Measurements from ENCODE around the gene SLC25A53. TPM values are rescaled to one million over a fixed set of nuclear protein-coding genes. Genes with fewer than 3 reads are reported as not detected.

SLC25A53 gene
- total and polyA plus RNA-seq, 2 of the 13 experiments (the other 11 are each of a cell fraction or from before 2014, with no cell fraction given), result 3.4 to 4.5 TPM

- Histone ChIP-seq H3K27me3 (ENCODE audit: control insufficient read depth in 1 of 2, insufficient read depth in 2 of 2, low read length in 2 of 2) (no peaks in the 10 kb centered on the region), H3K9ac (ENCODE audit: insufficient read depth, low read depth, low read length) (no peak overlapping the region), H3K4me3 (replicated peaks in 1 of 3; ENCODE audit: insufficient read depth in 1 of 3, low read depth in 2 of 3, low read length in 3 of 3) (no peak overlapping the region), H3K4me1 (ENCODE audit: insufficient read depth, low read length) (no peaks in the 10 kb centered on the region), H3K9me3 (ENCODE audit: low read length) (no peaks in the 10 kb centered on the region), H3K36me3 (replicated peaks in 1 of 2; ENCODE audit: control insufficient read depth in 1 of 2, insufficient read depth in 2 of 2, low read length in 2 of 2) (peaks cover 1 to 11% of the 10 kb centered on the region in 2 experiments; a peak in 2 of 5 replicates), H2AFZ (ENCODE audit: low read length) (no peak overlapping the region), H4K20me1 (ENCODE audit: insufficient read depth, low read length) (no peaks in the 10 kb centered on the region), H3K27ac (ENCODE audit: extremely low read length, insufficient read depth, low read length) (no peak overlapping the region), H3K4me2 (ENCODE audit: low read depth, low read length) (no peak overlapping the region), H3K79me2 (ENCODE audit: insufficient read depth, low read length) (peaks cover 2% of the 10 kb centered on the region)
- no TSS peak for BruUV-seq (replicated peaks)
- intact Hi-C loops (cut with micrococcal nuclease; ENCODE audit: unreplicated experiment), result no loop called here
- ChIA-PET CTCF (ENCODE audit: low intra/inter-chr PET ratio, low total read pairs) (no interaction called here), POLR2A (no interaction called here)
- no peak for DNase-seq (ENCODE audit: low spot score)
- no peak for FAIRE-seq
- ATAC-seq, result no peak
- in situ Hi-C loops (cut with HindIII; ENCODE audit: extremely low pct_ligation_motif_present, low pct_unique_long_range_greater_than_20kb), result no loop called here
- 100% methylated on average over 4 of the region's 4 CpGs for WGBS (ENCODE audit: low lambda C conversion rate)
- TF ChIP-seq ZNF337 (CRISPR knock-in tag; IDR thresholded peaks at IDR 0.05; ENCODE audit: borderline replicate concordance, low read depth), result no peak
- no peak for TF ChIP-seq ERF (CRISPR knock-in tag; IDR thresholded peaks at IDR 0.05)
- TF ChIP-seq ZNF543 (CRISPR knock-in tag; IDR thresholded peaks at IDR 0.05), result no peak
- no peak for TF ChIP-seq ZNF354B (CRISPR knock-in tag; IDR thresholded peaks at IDR 0.05)
- TF ChIP-seq TAF1 (CRISPR knock-in tag; IDR thresholded peaks at IDR 0.05), result no peak
- no peak for TF ChIP-seq ATF1 (CRISPR knock-in tag; IDR thresholded peaks at IDR 0.05)
- TF ChIP-seq ZNF121 (CRISPR knock-in tag; IDR thresholded peaks at IDR 0.05), result no peak
- TF ChIP-seq ZKSCAN1 (IDR thresholded peaks at IDR 0.05; ENCODE audit: low read length), result no peak
- no peak for TF ChIP-seq ZNF558 (CRISPR knock-in tag; IDR thresholded peaks at IDR 0.05; ENCODE audit: borderline replicate concordance)
- no peak for TF ChIP-seq YEATS4 (CRISPR knock-in tag; IDR thresholded peaks at IDR 0.05; ENCODE audit: borderline replicate concordance)
Observed at GRCh38 chrX:104183685-104184084, 26.9 kb upstream of the SLC25A53 start.

GRCh38 chrX:104173841-104174240 lies 17.0 kb upstream of the SLC25A53 start:
- Histone ChIP-seq H3K9ac (ENCODE audit: insufficient read depth, low read depth, low read length) (no peak overlapping the region), H3K27ac (ENCODE audit: extremely low read length, insufficient read depth, low read length) (no peak overlapping the region), H2AFZ (ENCODE audit: low read length) (no peak overlapping the region), H4K20me1 (ENCODE audit: insufficient read depth, low read length) (no peaks in the 10 kb centered on the region), H3K79me2 (ENCODE audit: insufficient read depth, low read length) (peaks cover 15% of the 10 kb centered on the region), H3K27me3 (ENCODE audit: control insufficient read depth in 1 of 2, insufficient read depth in 2 of 2, low read length in 2 of 2) (no peaks in the 10 kb centered on the region), H3K9me3 (ENCODE audit: low read length) (no peaks in the 10 kb centered on the region), H3K4me2 (ENCODE audit: low read depth, low read length) (no peak overlapping the region), H3K4me1 (ENCODE audit: insufficient read depth, low read length) (peaks cover 16% of the 10 kb centered on the region), H3K36me3 (replicated peaks in 1 of 2; ENCODE audit: control insufficient read depth in 1 of 2, insufficient read depth in 2 of 2, low read length in 2 of 2) (0 out of 5 replicates have a peak, but pooled peaks cover 0 to 2% of the 10 kb centered on the region in 2 experiments), H3K4me3 (replicated peaks in 1 of 3; ENCODE audit: insufficient read depth in 1 of 3, low read depth in 2 of 3, low read length in 3 of 3) (no peak overlapping the region)
- FAIRE-seq (no peak), DNase-seq (ENCODE audit: low spot score) (no peak), ATAC-seq (no peak)
- ChIA-PET POLR2A (no interaction called here), CTCF (ENCODE audit: low intra/inter-chr PET ratio, low total read pairs) (no interaction called here)
- BruUV-seq (replicated peaks), result no TSS peak
- in situ Hi-C loops (cut with HindIII; ENCODE audit: extremely low pct_ligation_motif_present, low pct_unique_long_range_greater_than_20kb) (loop anchor here (25.0 kb wide), 1 partner anchor 487 kb away; the partner anchor contains the start of gene MORF4L2), intact Hi-C loops (cut with micrococcal nuclease; ENCODE audit: unreplicated experiment) (no loop called here)
- 98% methylated on average over 6 of the region's 6 CpGs for WGBS (ENCODE audit: low lambda C conversion rate)
- TF ChIP-seq TSC22D2 (CRISPR knock-in tag; IDR thresholded peaks at IDR 0.05; ENCODE audit: borderline replicate concordance) (no peak), SYNCRIP (IDR thresholded peaks at IDR 0.05; ENCODE audit: insufficient read depth, low read depth, low read length) (no peak), POGZ (CRISPR knock-in tag; IDR thresholded peaks at IDR 0.05) (no peak), SP5 (CRISPR knock-in tag; IDR thresholded peaks at IDR 0.05; ENCODE audit: borderline replicate concordance, low read depth) (no peak), MED8 (CRISPR knock-in tag; IDR thresholded peaks at IDR 0.05; ENCODE audit: insufficient replicate concordance) (no peak), PBX3 (CRISPR knock-in tag; IDR thresholded peaks at IDR 0.05; ENCODE audit: borderline replicate concordance) (no peak), ZNF713 (CRISPR knock-in tag; IDR thresholded peaks at IDR 0.05) (no peak), NCOR1 (IDR thresholded peaks at IDR 0.05; ENCODE audit: borderline replicate concordance, low read length) (no peak), ZNF816 (CRISPR knock-in tag; IDR thresholded peaks at IDR 0.05; ENCODE audit: borderline replicate concordance) (no peak)
